HCT116 (cell line): ENCODE measurements around the gene TXNDC11. TPM values are rescaled to one million over a fixed set of nuclear protein-coding genes. Genes with fewer than 3 reads are reported as not detected.
"Not testable (repeated sequence)": the region's sequence is repeated elsewhere in the genome, so short reads cannot be mapped to it uniquely, and the experiment has no call there.

Experiments
- ATAC-seq: fragments of 200-7000 bp; cut with Tn5 transposase; 2 replicates; pipeline ENCODE4 v1.9.1; 2020; ENCODE audit warnings: mild to moderate bottlenecking, moderate library complexity
- BruUV-seq: library from RNA; stranded (reverse); fragments of 400-500 nt; replicated peaks from 2 replicates; lab custom pipeline; 2021; lab: Mats Ljungman, UMichigan
- CTCF ChIA-PET: fragments of 300-600 bp; sonication (Branson Sonifier 250); formaldehyde crosslinking; loops from one replicate; lab custom pipeline; 2021; ENCODE audit warnings: antibody characterized with exemption; lab: Charles Lee
- POLR2A ChIA-PET: fragments of 300-600, 350-600 bp; sonication (Branson Sonifier 250); formaldehyde crosslinking; loops from one replicate; lab custom pipeline; 2021; ENCODE audit warnings: antibody characterized with exemption; lab: Charles Lee
- RAD21 ChIA-PET, 2 experiments: fragments of 300-600 bp; sonication (Branson Sonifier 250); formaldehyde crosslinking; loops; one replicate each; lab custom pipeline; 2023; ENCODE audit warnings: low total read pairs in 2 of 2; ENCODE audit not compliant: uncharacterized antibody in 2 of 2, unreplicated experiment in 2 of 2, low non-redundant PET in 1 of 2; lab: Charles Lee
- DNase-seq: peaks from one replicate; pipeline ENCODE4 v3.0.0-alpha.2; 2010; ENCODE audit warnings: low read depth, low spot score
- H2AFZ ChIP-seq: fragments of 200-600 bp; shearing (Covaris generic), sonication (generic); 2 replicates; pipeline ENCODE4 v1.6.1; 2017; ENCODE audit warnings: low read depth, mixed run types, mixed read lengths, antibody characterized with exemption, low read length; ENCODE audit not compliant: poor library complexity, severe bottlenecking
- H3K27ac ChIP-seq: 2 replicates; pipeline ENCODE4 v1.5.1; 2012; ENCODE audit warnings: low read depth, low read length
- H3K27me3 ChIP-seq: fragments of 200-600 bp; sonication (generic); 2 replicates; pipeline ENCODE4 v1.6.1; 2016; ENCODE audit warnings: mixed run types, low read length, mixed read lengths; ENCODE audit not compliant: insufficient read depth
- H3K36me3 ChIP-seq, 2 experiments: fragments of 200-500 bp in 1 of 2; fragments of 200-600 bp in 1 of 2; sonication (Bioruptor generic) in 1 of 2; sonication (generic) in 1 of 2; 2 replicates each; pipeline versions ENCODE4 v1.5.1 to v1.6.1; 2014 to 2016; ENCODE audit warnings: low read length in 2 of 2, inconsistent platforms in 1 of 2, mixed read lengths in 1 of 2, mixed run types in 1 of 2; ENCODE audit not compliant: insufficient read depth in 2 of 2, control insufficient read depth in 1 of 2
- H3K4me1 ChIP-seq, 2 experiments: fragments of 200-600 bp in 1 of 2; sonication (generic) in 1 of 2; 2 replicates each; pipeline versions ENCODE4 v1.5.1 to v1.6.1; 2012 to 2017; ENCODE audit warnings: low read length in 2 of 2, inconsistent platforms in 1 of 2, mild to moderate bottlenecking in 1 of 2, mixed read lengths in 1 of 2, mixed run types in 1 of 2, moderate library complexity in 1 of 2; ENCODE audit not compliant: insufficient read depth in 2 of 2, control insufficient read depth in 1 of 2
- H3K4me2 ChIP-seq: fragments of 200-600 bp; sonication (generic); 2 replicates; pipeline ENCODE4 v1.6.1; 2017; ENCODE audit warnings: mixed run types, low read length, mixed read lengths
- H3K4me3 ChIP-seq, 2 experiments: fragments of 200-600 bp in 1 of 2; sonication (generic) in 1 of 2; replicated peaks in 1 of 2; 2 replicates each; pipeline ENCODE4 v1.5.1; 2011 to 2016; ENCODE audit warnings: low read length in 2 of 2, control low read depth in 1 of 2, low read depth in 1 of 2, mild to moderate bottlenecking in 1 of 2, mixed read lengths in 1 of 2, mixed run types in 1 of 2
- H3K79me2 ChIP-seq: fragments of 200-600 bp; sonication (generic); 2 replicates; pipeline ENCODE4 v1.6.1; 2017; ENCODE audit warnings: mild to moderate bottlenecking, mixed run types, low read length, moderate library complexity, mixed read lengths; ENCODE audit not compliant: insufficient read depth
- H3K9ac ChIP-seq: fragments of 200-600 bp; sonication (generic); 2 replicates; pipeline ENCODE4 v1.6.1; 2016; ENCODE audit warnings: low read length, mixed read lengths
- H3K9me2 ChIP-seq: fragments of 200-600 bp; sonication (generic), shearing (Covaris generic); 2 replicates; pipeline ENCODE4 v1.6.1; 2017; ENCODE audit warnings: mixed run types, mild to moderate bottlenecking, moderate library complexity; ENCODE audit not compliant: insufficient read depth
- H3K9me3 ChIP-seq, 2 experiments: fragments of 200-500 bp in 1 of 2; fragments of 200-600 bp in 1 of 2; sonication (Bioruptor generic) in 1 of 2; sonication (generic) in 1 of 2; 2 replicates each; pipeline ENCODE4 v1.6.1; 2014 to 2017; ENCODE audit warnings: low read length in 2 of 2, mixed read lengths in 2 of 2, inconsistent platforms in 1 of 2, low read depth in 1 of 2, mild to moderate bottlenecking in 1 of 2, mixed run types in 1 of 2, moderate library complexity in 1 of 2; ENCODE audit not compliant: control insufficient read depth in 1 of 2, insufficient read depth in 1 of 2
- H4K20me1 ChIP-seq: fragments of 200-600 bp; sonication (generic), shearing (Covaris generic); 2 replicates; pipeline ENCODE4 v1.6.1; 2017; ENCODE audit warnings: mixed run types, mild to moderate bottlenecking, moderate library complexity; ENCODE audit not compliant: insufficient read depth
- intact Hi-C: fragments of 100-400 bp; cut with micrococcal nuclease; formaldehyde crosslinking; loops from 2 replicates; pipeline ENCODE4 v1.10.0; 2022
- total RNA-seq: library from RNA; stranded (reverse); gene quantifications from one replicate; pipeline ENCODE4 v1.2.1, GENCODE V29; 2021; ENCODE audit not compliant: unreplicated experiment

TXNDC11 gene
- total RNA-seq, 1 experiment from 2014 or later, result 26.8 TPM

GRCh38 chr16:11784980-11785599, 42.4 kb upstream of the TXNDC11 start:
- ATAC-seq, H3K36me3 ChIP-seq, RAD21 ChIA-PET, H3K27ac ChIP-seq, BruUV-seq, intact Hi-C loops, H4K20me1 ChIP-seq, H3K4me2 ChIP-seq, H3K4me3 ChIP-seq, H3K9me3 ChIP-seq, DNase-seq, H3K9ac ChIP-seq, H3K27me3 ChIP-seq, H3K9me2 ChIP-seq, H2AFZ ChIP-seq: not testable (repeated sequence)
- POLR2A ChIA-PET, result interaction anchor here (0.6 kb wide), 1 partner anchor 28 kb away, joined by 3 read pairs; no protein-coding TSS in a partner anchor
- Histone ChIP-seq H3K4me1 (peaks cover 5 to 11% of the 10 kb centered on the region in 2 experiments; a peak in 3 of 4 replicates), H3K79me2 (peaks cover 82% of the 10 kb centered on the region)
- CTCF ChIA-PET, result interaction anchor here (2.0 kb wide), 1 partner anchor 12 kb away, joined by 6 read pairs; the partner anchor contains the start of gene ZC3H7A

GRCh38 chr16:11784381-11784780, 41.7 kb upstream of the TXNDC11 start:
- H3K9me3 ChIP-seq, POLR2A ChIA-PET, intact Hi-C loops, H3K4me3 ChIP-seq, BruUV-seq, DNase-seq, H3K27ac ChIP-seq, RAD21 ChIA-PET, ATAC-seq, H3K4me2 ChIP-seq, H2AFZ ChIP-seq, H3K36me3 ChIP-seq, H3K27me3 ChIP-seq, H3K9ac ChIP-seq, H4K20me1 ChIP-seq, H3K9me2 ChIP-seq: not testable (repeated sequence)
- CTCF ChIA-PET, result interaction anchor here (2.0 kb wide), 1 partner anchor 13 kb away, joined by 6 read pairs; the partner anchor contains the start of gene ZC3H7A
- peaks cover 5 to 11% of the 10 kb centered on the region in 2 experiments; a peak in 3 of 4 replicates for H3K4me1 ChIP-seq
- H3K79me2 ChIP-seq, result peaks cover 80% of the 10 kb centered on the region
